DMS153 treated with DMSO at 0.1 percent for 48 hours (cell line): ENCODE results near the gene UNC5B.
"Not testable (repeated sequence)": the region's sequence is repeated elsewhere in the genome, so short reads cannot be mapped to it uniquely, and the experiment has no call there.

ENCODE experiments used
- DNase-seq: peaks from one replicate; lab custom pipeline; 2025; ENCODE audit not compliant: unreplicated experiment; lab: John Stamatoyannopoulos, UW

UNC5B gene

GRCh38 chr10:71295641-71296040 is 83.3 kb downstream of the UNC5B start:
- no peak for DNase-seq

- no peak for DNase-seq
Measured at GRCh38 chr10:71296086-71296485, 83.7 kb downstream of the UNC5B start.

- not testable (repeated sequence) for DNase-seq
Measured at GRCh38 chr10:71296811-71297210, 84.4 kb downstream of the UNC5B start.

GRCh38 chr10:71297343-71297742 is 85.0 kb downstream of the UNC5B start:
- DNase-seq = no peak

GRCh38 chr10:71299071-71299785 is 86.9 kb downstream of the UNC5B start:
- no peak for DNase-seq

GRCh38 chr10:71300555-71301370 is 88.4 kb downstream of the UNC5B start:
- DNase-seq = no peak

- no peak for DNase-seq
Measured at GRCh38 chr10:71301371-71301916, 89.1 kb downstream of the UNC5B start.

- no peak for DNase-seq
Measured at GRCh38 chr10:71302451-71302850, 90.1 kb downstream of the UNC5B start.

- DNase-seq = peak; percentile 49
Measured at GRCh38 chr10:71302874-71303568, 90.7 kb downstream of the UNC5B start.

GRCh38 chr10:71303569-71303907 is 91.2 kb downstream of the UNC5B start:
- DNase-seq = no peak

- no peak for DNase-seq
Measured at GRCh38 chr10:71304914-71305313, 92.5 kb downstream of the UNC5B start.

- no peak for DNase-seq
Measured at GRCh38 chr10:71306979-71307378, 94.6 kb downstream of the UNC5B start.

GRCh38 chr10:71307469-71308085 is 95.2 kb downstream of the UNC5B start:
- no peak for DNase-seq

GRCh38 chr10:71308244-71308643 is 95.9 kb downstream of the UNC5B start:
- DNase-seq = no peak

GRCh38 chr10:71308985-71309384 is 96.6 kb downstream of the UNC5B start:
- no peak for DNase-seq

- no peak for DNase-seq
Measured at GRCh38 chr10:71309919-71310318, 97.5 kb downstream of the UNC5B start.

- DNase-seq = no peak
Measured at GRCh38 chr10:71312220-71312619, 99.8 kb downstream of the UNC5B start.

GRCh38 chr10:71312811-71313789 is 100.7 kb downstream of the UNC5B start:
- no peak for DNase-seq

- DNase-seq = peak; percentile 38
Measured at GRCh38 chr10:71314028-71314693, 101.8 kb downstream of the UNC5B start.
